T-cell (primary cell): Measurements from ENCODE around the gene ASIC3. TPM values are rescaled to one million over a fixed set of nuclear protein-coding genes. Genes with fewer than 3 reads are reported as not detected.

Experiments used
- ATAC-seq, 4 experiments: fragments of 200-7000 bp in 3 of 4; fragments of 150-1000 bp in 1 of 4; cut with Tn5 transposase; replicated peaks in 1 of 4; 1 replicate in 3 of 4; 2 replicates in 1 of 4; pipeline ENCODE4 v1.10.0; 2021; ENCODE audit warnings: moderate library complexity in 3 of 4, mild to moderate bottlenecking in 2 of 4, moderate number of reproducible peaks in 1 of 4
- CTCF ChIA-PET, 2 donors: fragments of 300-600 bp; sonication (Branson Sonifier 250); formaldehyde crosslinking; loops; one replicate each; lab custom pipeline; 2022; ENCODE audit warnings: antibody characterized with exemption in 2 of 2; lab: Charles Lee
- POLR2A ChIA-PET, 2 donors: fragments of 300-600 bp; sonication (Branson Sonifier 250); formaldehyde crosslinking; loops; one replicate each; lab custom pipeline; 2022; ENCODE audit warnings: antibody characterized with exemption in 2 of 2; lab: Charles Lee
- DNase-seq, 35 experiments: peaks; one replicate each; pipeline versions ENCODE4 v3.0.0 to v3.0.0-alpha.2; 2013 to 2023
- H3K27ac ChIP-seq: one replicate; pipeline ENCODE4 v1.5.1; 2013; ENCODE audit warnings: low read length
- H3K27me3 ChIP-seq, 2 experiments: replicated peaks in 1 of 2; 1 replicate in 1 of 2; 2 replicates in 1 of 2; pipeline versions ENCODE4 v1.6.1 to v1.7.0; 2013; ENCODE audit warnings: low read length in 1 of 2, mixed read lengths in 1 of 2; ENCODE audit not compliant: control insufficient read depth in 2 of 2, insufficient read depth in 2 of 2; ENCODE audit errors: extremely low read depth in 1 of 2
- H3K36me3 ChIP-seq, 2 donors: 1 replicate in 1 of 2; 2 replicates in 1 of 2; pipeline versions ENCODE4 v1.6.1 to v1.7.0; 2013; ENCODE audit warnings: low read length in 1 of 2; ENCODE audit not compliant: control insufficient read depth in 2 of 2, insufficient read depth in 1 of 2; ENCODE audit errors: extremely low read depth in 1 of 2
- H3K4me1 ChIP-seq, 2 experiments: 1 replicate in 1 of 2; 2 replicates in 1 of 2; pipeline versions ENCODE4 v1.6.1 to v1.7.0; 2013; ENCODE audit warnings: low read length in 2 of 2, mixed read lengths in 1 of 2; ENCODE audit not compliant: insufficient read depth in 2 of 2, control insufficient read depth in 1 of 2; ENCODE audit errors: extremely low read depth in 1 of 2
- H3K4me3 ChIP-seq, 2 donors: 1 replicate in 1 of 2; 2 replicates in 1 of 2; pipeline versions ENCODE4 v1.5.1 to v1.7.0; 2013; ENCODE audit warnings: mild to moderate bottlenecking in 2 of 2, low read length in 1 of 2, moderate library complexity in 1 of 2; ENCODE audit not compliant: control insufficient read depth in 1 of 2; ENCODE audit errors: extremely low read depth in 1 of 2
- H3K9me3 ChIP-seq: 2 replicates; pipeline ENCODE4 v1.7.0; 2013
- H3K27ac Mint-ChIP-seq, 2 donors: one replicate each; pipeline ENCODE4 v1.8.0; 2020 to 2021; ENCODE audit warnings: mild to moderate bottlenecking in 2 of 2, mixed read lengths in 2 of 2
- H3K27me3 Mint-ChIP-seq, 2 donors: one replicate each; pipeline ENCODE4 v1.8.0; 2021 to 2022; ENCODE audit warnings: mixed read lengths in 2 of 2
- H3K36me3 Mint-ChIP-seq: one replicate; pipeline ENCODE4 v1.8.0; 2021; ENCODE audit warnings: mixed read lengths
- H3K4me1 Mint-ChIP-seq, 3 donors: one replicate each; pipeline ENCODE4 v1.8.0; 2020 to 2022; ENCODE audit warnings: mixed read lengths in 3 of 3, mild to moderate bottlenecking in 1 of 3
- H3K4me3 Mint-ChIP-seq, 3 donors: one replicate each; pipeline ENCODE4 v1.8.0; 2020 to 2022; ENCODE audit warnings: mild to moderate bottlenecking in 3 of 3, mixed read lengths in 3 of 3, moderate library complexity in 3 of 3
- H3K9me3 Mint-ChIP-seq, 3 donors: one replicate each; pipeline ENCODE4 v1.8.0; 2020 to 2022; ENCODE audit warnings: mixed read lengths in 3 of 3
- whole genome bisulfite sequencing: methylation state at CpG from one replicate; pipeline ENCODE4 v1.1.5; 2013; ENCODE audit warnings: missing lambda C conversion rate; ENCODE audit not compliant: insufficient coverage; 5-methylcytosine and 5-hydroxymethylcytosine counted together
- total RNA-seq, 35 experiments: library from RNA in 6 of 35; stranded (reverse) in 6 of 35; fragments of 120-200 nt in 1 of 35; gene quantifications; one replicate each; pipeline versions ENCODE4 v1.2.1 to v1.2.4 and lab custom pipeline; 2013 to 2026

ASIC3 gene
- total RNA-seq, 5 donors from 2014 or later (not counting 1 experiment from before 2014, with no cell fraction given): 9.8 to 16.0 (median 11.9) TPM

GRCh38 chr7:151074817-151075661 is 26.7 kb downstream of the ASIC3 start:
- no peak overlapping the region for H3K27ac ChIP-seq
- H3K36me3 ChIP-seq: peaks cover 30 to 51% of the 10 kb centered on the region in 2 donors
- ChIA-PET CTCF (no interaction called here), POLR2A (no interaction called here)
- H3K27me3 ChIP-seq: no peaks in the 10 kb centered on the region
- peaks cover 7 to 20% of the 10 kb centered on the region in 2 experiments for H3K4me1 ChIP-seq
- 94% methylated on average over 26 of the region's 26 CpGs for WGBS
- no peaks in the 10 kb centered on the region for H3K9me3 Mint-ChIP-seq
- ATAC-seq (no peak), DNase-seq (no peak)
- no peak overlapping the region for H3K4me3 Mint-ChIP-seq
- no peaks in the 10 kb centered on the region for H3K27me3 Mint-ChIP-seq
- no peak overlapping the region for H3K4me3 ChIP-seq
- peaks cover 22% of the 10 kb centered on the region for H3K36me3 Mint-ChIP-seq
- no peak overlapping the region for H3K27ac Mint-ChIP-seq
- H3K9me3 ChIP-seq: no peaks in the 10 kb centered on the region
- peaks cover 9 to 18% (median 14%) of the 10 kb centered on the region in 3 donors for H3K4me1 Mint-ChIP-seq

- ChIA-PET POLR2A (no interaction called here), CTCF (no interaction called here)
- no peak for DNase-seq
- WGBS: 95% methylated on average over 7 of the region's 7 CpGs
- H3K4me1 ChIP-seq: peaks cover 7 to 22% of the 10 kb centered on the region in 2 experiments
- no peak overlapping the region for H3K27ac ChIP-seq
- Mint-ChIP-seq H3K4me3 (no peak overlapping the region), H3K27ac (no peak overlapping the region), H3K4me1 (peaks cover 11 to 18% (median 14%) of the 10 kb centered on the region in 3 donors), H3K36me3 (peaks cover 19% of the 10 kb centered on the region), H3K27me3 (no peaks in the 10 kb centered on the region), H3K9me3 (no peaks in the 10 kb centered on the region)
- peaks cover 26 to 45% of the 10 kb centered on the region in 2 donors for H3K36me3 ChIP-seq
- H3K27me3 ChIP-seq: no peaks in the 10 kb centered on the region
- H3K9me3 ChIP-seq: no peaks in the 10 kb centered on the region
- ATAC-seq: no peak
- no peak overlapping the region for H3K4me3 ChIP-seq
Observed at GRCh38 chr7:151075662-151075971, 27.3 kb downstream of the ASIC3 start.

DNA sequence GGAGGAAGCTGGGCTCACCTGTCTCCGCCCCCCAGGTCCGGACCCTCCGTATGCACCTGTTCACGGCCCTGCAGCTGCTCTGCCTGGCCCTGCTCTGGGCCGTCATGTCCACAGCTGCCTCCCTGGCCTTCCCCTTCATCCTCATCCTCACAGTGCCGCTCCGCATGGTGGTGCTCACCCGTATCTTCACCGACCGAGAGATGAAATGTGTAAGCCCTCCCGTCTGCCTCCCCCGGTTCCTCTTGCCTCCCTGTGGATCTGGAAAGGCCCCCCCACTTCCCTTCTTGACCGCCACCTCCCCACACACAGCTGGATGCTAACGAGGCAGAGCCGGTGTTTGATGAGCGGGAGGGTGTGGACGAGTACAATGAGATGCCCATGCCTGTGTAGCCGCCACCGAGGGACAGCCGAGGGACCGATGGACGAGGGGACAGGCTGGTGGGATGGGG is 27.7 kb downstream of the ASIC3 start:
- CTCF ChIA-PET: no interaction called here
- POLR2A ChIA-PET: no interaction called here
- peaks cover 26 to 43% of the 10 kb centered on the region in 2 donors for H3K36me3 ChIP-seq

GRCh38 chr7:151076863-151077704 is 28.8 kb downstream of the ASIC3 start:
- 86% methylated on average over 20 of the region's 33 CpGs for WGBS
- Mint-ChIP-seq H3K4me3 (no peak overlapping the region), H3K4me1 (peaks cover 11 to 25% (median 20%) of the 10 kb centered on the region in 3 donors)

More for the DNA sequence above, 27.7 kb downstream of the ASIC3 start:
- H3K27ac ChIP-seq: no peak overlapping the region
- peaks cover 7 to 25% of the 10 kb centered on the region in 2 experiments for H3K4me1 ChIP-seq
- no peaks in the 10 kb centered on the region for H3K9me3 Mint-ChIP-seq
- H3K9me3 ChIP-seq: no peaks in the 10 kb centered on the region
- ATAC-seq (no peak), DNase-seq (no peak)
- no peak overlapping the region for H3K4me3 Mint-ChIP-seq
- no peaks in the 10 kb centered on the region for H3K27me3 Mint-ChIP-seq
- no peak overlapping the region for H3K27ac Mint-ChIP-seq
- no peaks in the 10 kb centered on the region for H3K27me3 ChIP-seq
- H3K36me3 Mint-ChIP-seq: peaks cover 17% of the 10 kb centered on the region
- H3K4me3 ChIP-seq: no peak overlapping the region
- peaks cover 11 to 21% (median 14%) of the 10 kb centered on the region in 3 donors for H3K4me1 Mint-ChIP-seq
- WGBS: 97% methylated on average over 6 of the region's 22 CpGs

DNA sequence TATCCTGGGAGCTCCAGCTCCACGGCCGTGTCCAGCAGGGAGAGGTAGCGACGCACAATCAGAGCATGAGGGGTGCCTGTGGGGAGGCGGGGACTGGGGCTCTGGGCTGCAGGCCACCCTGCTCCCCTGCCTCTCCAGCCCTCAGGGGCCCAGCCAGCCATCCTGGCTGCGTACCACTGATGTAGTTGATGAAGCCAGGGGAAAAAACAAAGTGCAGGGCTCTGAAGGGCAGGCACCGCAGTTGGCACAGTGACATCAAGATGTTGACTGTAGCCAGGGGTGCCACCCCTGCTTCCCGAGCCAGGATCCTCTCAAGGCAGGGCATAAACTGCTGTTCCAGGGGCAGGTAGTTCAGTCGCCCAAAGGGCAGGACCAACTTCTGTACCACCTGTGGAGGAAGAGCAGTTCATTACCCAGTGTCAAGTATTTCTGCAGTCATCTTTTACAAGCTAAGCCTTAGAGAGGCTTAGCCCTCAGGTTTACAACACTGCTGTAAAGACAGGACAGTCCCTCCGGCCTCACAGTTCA is 29.4 kb downstream of the ASIC3 start:
- no peaks in the 10 kb centered on the region for H3K27me3 ChIP-seq
- no peak for ATAC-seq
- H3K4me3 ChIP-seq: no peak overlapping the region
- Mint-ChIP-seq H3K27me3 (no peaks in the 10 kb centered on the region), H3K27ac (peak overlapping the region in 1 of 2 donors; percentile 71), H3K9me3 (no peaks in the 10 kb centered on the region), H3K4me1 (peaks cover 15 to 31% (median 23%) of the 10 kb centered on the region in 3 donors), H3K36me3 (peaks cover 13% of the 10 kb centered on the region), H3K4me3 (peak overlapping the region; percentile 50 to 59 (median 58))
- no peak overlapping the region for H3K27ac ChIP-seq
- H3K36me3 ChIP-seq: peaks cover 20 to 35% of the 10 kb centered on the region in 2 donors
- 91% methylated on average over 9 of the region's 10 CpGs for WGBS
- ChIA-PET CTCF (no interaction called here), POLR2A (interaction anchor here (0.6 kb wide), 2 partner anchors 22 to 1482 kb away, joined by 3 to 4 read pairs; no protein-coding TSS in a partner anchor)
- no peak for DNase-seq
- H3K4me1 ChIP-seq: peaks cover 11 to 43% of the 10 kb centered on the region in 2 experiments
- H3K9me3 ChIP-seq: no peaks in the 10 kb centered on the region

More at GRCh38 chr7:151076863-151077704, 28.8 kb downstream of the ASIC3 start:
- Mint-ChIP-seq H3K27me3 (no peaks in the 10 kb centered on the region), H3K36me3 (peaks cover 13% of the 10 kb centered on the region), H3K27ac (no peak overlapping the region), H3K9me3 (no peaks in the 10 kb centered on the region)
- Histone ChIP-seq H3K9me3 (no peaks in the 10 kb centered on the region), H3K27me3 (no peaks in the 10 kb centered on the region), H3K36me3 (peaks cover 24 to 36% of the 10 kb centered on the region in 2 donors), H3K4me3 (no peak overlapping the region), H3K4me1 (peaks cover 7 to 36% of the 10 kb centered on the region in 2 experiments), H3K27ac (no peak overlapping the region)
- DNase-seq: no peak
- POLR2A ChIA-PET: interaction anchor here (0.6 kb wide), 2 partner anchors 21 to 1483 kb away, joined by 3 to 4 read pairs; no protein-coding TSS in a partner anchor
- CTCF ChIA-PET: no interaction called here
- no peak for ATAC-seq
